KMS-11 (cell line): ENCODE data around the gene LMNTD2.

Source experiments
- H2AFZ ChIP-seq: fragments of 200-600 bp; sonication (generic); 2 replicates; pipeline ENCODE4 v1.6.1; 2016; ENCODE audit warnings: antibody characterized with exemption, mixed run types, low read depth
- H3K27ac ChIP-seq: fragments of 200-600 bp; sonication (generic); 2 replicates; pipeline ENCODE4 v1.6.1; 2016; ENCODE audit warnings: mild to moderate bottlenecking, mixed run types
- H3K27me3 ChIP-seq: fragments of 200-600 bp; sonication (generic); 2 replicates; pipeline ENCODE4 v1.6.1; 2017; ENCODE audit warnings: mild to moderate bottlenecking, low read depth, mixed run types, moderate library complexity; ENCODE audit not compliant: insufficient read depth
- H3K36me3 ChIP-seq: fragments of 200-600 bp; sonication (generic); 2 replicates; pipeline ENCODE4 v1.6.1; 2017; ENCODE audit warnings: mild to moderate bottlenecking, mixed run types; ENCODE audit not compliant: insufficient read depth
- H3K4me1 ChIP-seq: fragments of 200-600 bp; sonication (generic); 2 replicates; pipeline ENCODE4 v1.6.1; 2016; ENCODE audit warnings: mild to moderate bottlenecking, low read depth, mixed run types; ENCODE audit not compliant: poor library complexity, severe bottlenecking
- H3K4me2 ChIP-seq: fragments of 200-600 bp; sonication (generic); 2 replicates; pipeline ENCODE4 v1.7.0; 2016; ENCODE audit warnings: mild to moderate bottlenecking, mixed run types
- H3K4me3 ChIP-seq: fragments of 200-600 bp; sonication (generic); IDR thresholded peaks from 2 replicates; pipeline ENCODE4 v1.6.1; 2017; ENCODE audit warnings: low read depth, low read length, mixed read lengths; ENCODE audit not compliant: insufficient read depth
- H3K79me2 ChIP-seq: fragments of 200-600 bp; sonication (generic); 2 replicates; pipeline ENCODE4 v1.6.1; 2016; ENCODE audit warnings: low read depth, mixed run types; ENCODE audit not compliant: insufficient read depth
- H3K9ac ChIP-seq: fragments of 200-600 bp; sonication (generic); 2 replicates; pipeline ENCODE4 v1.6.1; 2016; ENCODE audit warnings: mild to moderate bottlenecking, mixed run types
- H4K20me1 ChIP-seq: fragments of 200-600 bp; sonication (generic); 2 replicates; pipeline ENCODE4 v1.6.1; 2016; ENCODE audit warnings: mild to moderate bottlenecking, mixed run types; ENCODE audit not compliant: insufficient read depth
- CTCF ChIP-seq: fragments of 200-600 bp; sonication (generic); conservative IDR thresholded peaks from 2 replicates; pipeline ENCODE4 v1.6.1; 2017; ENCODE audit warnings: low read depth, mild to moderate bottlenecking, antibody characterized with exemption, low read length, moderate library complexity, mixed read lengths

The LMNTD2 gene

GRCh38 chr11:596374-596773, 35.8 kb upstream of the LMNTD2 start:
- Histone ChIP-seq H3K36me3 (peaks cover 6% of the 10 kb centered on the region; the same call in 1 of the 2 replicates), H4K20me1 (no peaks in the 10 kb centered on the region), H3K27ac (peak overlapping the region; percentile 38; the same call in 1 of the 2 replicates), H3K4me1 (peaks cover 25% of the 10 kb centered on the region), H3K9ac (no peak overlapping the region), H3K79me2 (no peaks in the 10 kb centered on the region), H3K4me3 (no peak overlapping the region), H3K27me3 (no peaks in the 10 kb centered on the region), H2AFZ (no peak overlapping the region), H3K4me2 (peak overlapping the region; percentile 16; the same call in 1 of the 2 replicates)
- TF ChIP-seq CTCF, result no peak

- H3K27ac ChIP-seq, result no peak overlapping the region; the same call in 1 of the 2 replicates
- peak overlapping the region; percentile 16; the same call in 1 of the 2 replicates for H3K4me2 ChIP-seq
- no peaks in the 10 kb centered on the region for H3K79me2 ChIP-seq
- H3K36me3 ChIP-seq, result peaks cover 6% of the 10 kb centered on the region; the same call in 1 of the 2 replicates
- H3K4me3 ChIP-seq, result no peak overlapping the region
- H3K9ac ChIP-seq, result no peak overlapping the region
- H2AFZ ChIP-seq, result no peak overlapping the region
- H3K27me3 ChIP-seq, result no peaks in the 10 kb centered on the region
- no peaks in the 10 kb centered on the region for H4K20me1 ChIP-seq
- TF ChIP-seq CTCF, result no peak
- H3K4me1 ChIP-seq, result peaks cover 25% of the 10 kb centered on the region
Observed at GRCh38 chr11:595400-595799, 34.9 kb upstream of the LMNTD2 start.

- Histone ChIP-seq H3K4me2 (no peak overlapping the region), H3K4me1 (peaks cover 27% of the 10 kb centered on the region), H3K4me3 (no peak overlapping the region), H2AFZ (no peak overlapping the region), H3K9ac (no peak overlapping the region), H3K79me2 (peaks cover 9% of the 10 kb centered on the region; the same call in 1 of the 2 replicates), H3K27ac (no peak overlapping the region), H3K27me3 (no peaks in the 10 kb centered on the region), H4K20me1 (no peaks in the 10 kb centered on the region), H3K36me3 (peaks cover 6% of the 10 kb centered on the region; the same call in 1 of the 2 replicates)
- TF ChIP-seq CTCF, result no peak
Observed at GRCh38 chr11:593347-593746, 32.8 kb upstream of the LMNTD2 start.

- no peak overlapping the region for H3K9ac ChIP-seq
- no peaks in the 10 kb centered on the region for H4K20me1 ChIP-seq
- no peak overlapping the region for H2AFZ ChIP-seq
- peaks cover 9% of the 10 kb centered on the region; the same call in 1 of the 2 replicates for H3K79me2 ChIP-seq
- no peak for TF ChIP-seq CTCF
- H3K4me1 ChIP-seq, result peaks cover 31% of the 10 kb centered on the region
- H3K27me3 ChIP-seq, result no peaks in the 10 kb centered on the region
- H3K27ac ChIP-seq, result no peak overlapping the region
- no peak overlapping the region for H3K4me3 ChIP-seq
- H3K36me3 ChIP-seq, result peaks cover 6% of the 10 kb centered on the region; the same call in 1 of the 2 replicates
- no peak overlapping the region for H3K4me2 ChIP-seq
Observed at GRCh38 chr11:592918-593317, 32.4 kb upstream of the LMNTD2 start.
